ENCODE measurements around the gene RASSF8. TPM values are rescaled to one million over a fixed set of nuclear protein-coding genes. Genes with fewer than 3 reads are reported as not detected.

The RASSF8 gene
- total and polyA plus RNA-seq, 9 of the 15 experiments (the other 6 are each of a cell fraction or from before 2014, with no cell fraction given) = 0.01 to 0.36 (median 0.12) TPM; not detected in 1

GRCh38 chr12:26026713-26027112, 68.2 kb downstream of the RASSF8 start:
- no peaks in the 10 kb centered on the region for H4K20me1 ChIP-seq (replicated peaks; ENCODE audit: control insufficient read depth, insufficient read depth, low read length)
- no peaks in the 10 kb centered on the region for H3K9me1 ChIP-seq (ENCODE audit: control insufficient read depth, insufficient read depth, low read length)
- H2AFZ ChIP-seq (ENCODE audit: low read depth, low read length) = no peak overlapping the region
- TF ChIP-seq SNIP1 (IDR thresholded peaks at IDR 0.05; ENCODE audit: low read depth) (no peak), SLC30A9 (CRISPR knock-in tag; IDR thresholded peaks at IDR 0.05) (no peak), KAT7 (CRISPR knock-in tag; IDR thresholded peaks at IDR 0.05; ENCODE audit: borderline replicate concordance) (no peak), ZNF143 (CRISPR knock-in tag; IDR thresholded peaks at IDR 0.05) (no peak), ZBTB5 (IDR thresholded peaks at IDR 0.05) (no peak), NR1H2 (CRISPR knock-in tag; IDR thresholded peaks at IDR 0.05) (no peak), HEY1 (CRISPR knock-in tag; IDR thresholded peaks at IDR 0.05; ENCODE audit: borderline replicate concordance) (no peak), ZNF644 (tag; IDR thresholded peaks at IDR 0.05; ENCODE audit: low read depth) (no peak), CHD2 (IDR thresholded peaks at IDR 0.05; ENCODE audit: low read depth, low read length) (no peak), PCBP2 (IDR thresholded peaks at IDR 0.05; ENCODE audit: low read depth, low read length, poor library complexity, severe bottlenecking) (no peak), MCM7 (IDR thresholded peaks at IDR 0.05) (no peak), ZNF584 (CRISPR knock-in tag; IDR thresholded peaks at IDR 0.05; ENCODE audit: low read depth) (no peak), ESRRA (IDR thresholded peaks at IDR 0.05; ENCODE audit: borderline replicate concordance, low read depth) (no peak), ZC3H4 (CRISPR knock-in tag; IDR thresholded peaks at IDR 0.05; ENCODE audit: borderline replicate concordance) (no peak), ZNF699 (CRISPR knock-in tag; IDR thresholded peaks at IDR 0.05; ENCODE audit: insufficient replicate concordance) (no peak)
- H3K79me2 ChIP-seq (ENCODE audit: control insufficient read depth, insufficient read depth, low read length) = no peaks in the 10 kb centered on the region
- BruUV-seq (replicated peaks) = no TSS peak
- H3K9me3 ChIP-seq (replicated peaks; ENCODE audit: control insufficient read depth, insufficient read depth, low read depth, low read length) = no peaks in the 10 kb centered on the region
- CTCF ChIA-PET (ENCODE audit: low intra/inter-chr PET ratio) = no interaction called here
- no peaks in the 10 kb centered on the region for H3K4me1 ChIP-seq (replicated peaks in 1 of 2; ENCODE audit: control insufficient read depth in 2 of 2, insufficient read depth in 2 of 2, low read length in 2 of 2)
- H3K4me3 ChIP-seq = no peak overlapping the region
- no peak for ATAC-seq
- no peak overlapping the region for H3K4me2 ChIP-seq (ENCODE audit: insufficient read depth, low read length)
- H3K9ac ChIP-seq (ENCODE audit: insufficient read depth in 1 of 2, low read depth in 2 of 2, low read length in 2 of 2) = no peak overlapping the region
- POLR2A ChIA-PET = no interaction called here
- in situ Hi-C loops (cut with MboI) = loop anchor here (5.0 kb wide), 1 partner anchor 594 kb away; no protein-coding TSS in a partner anchor
- DNase-seq (ENCODE audit: extremely low read depth in 1 of 4, low spot score in 3 of 4) = no peak
- H3K27me3 ChIP-seq (ENCODE audit: control insufficient read depth in 2 of 2, insufficient read depth in 2 of 2, low read length in 2 of 2) = no peaks in the 10 kb centered on the region; a peak in 1 of 5 replicates
- intact Hi-C loops (cut with micrococcal nuclease) = no loop called here
- no peak for FAIRE-seq
- WGBS (ENCODE audit: insufficient coverage, low coverage, missing lambda C conversion rate) = 8% methylated on average over 1 of the region's 1 CpG
- no peaks in the 10 kb centered on the region for H3K36me3 ChIP-seq (ENCODE audit: control insufficient read depth, insufficient read depth, low read length)
- no peak overlapping the region for H3K27ac ChIP-seq (ENCODE audit: extremely low read depth, low read depth, low read length)
